HepG2 (cell line): Measurements from ENCODE around the gene HS3ST4. TPM values are rescaled to one million over a fixed set of nuclear protein-coding genes. Genes with fewer than 3 reads are reported as not detected.

Source experiments
- ATAC-seq: fragments of 200-7000 bp; cut with Tn5 transposase; 3 replicates; pipeline ENCODE4 v1.9.1; 2020; ENCODE audit warnings: mild to moderate bottlenecking, moderate library complexity
- BruUV-seq: library from RNA; stranded (reverse); fragments of 400-500 nt; replicated peaks from 2 replicates; lab custom pipeline; 2021; lab: Mats Ljungman, UMichigan
- CTCF ChIA-PET: fragments of 300-600 bp; formaldehyde crosslinking; extraction: SDS; loops from one replicate; lab custom pipeline; 2021; ENCODE audit warnings: low total read pairs, inconsistent platforms, low intra/inter-chr PET ratio; lab: Yijun Ruan, JAX
- POLR2A ChIA-PET: fragments of 350-600 bp; sonication (Branson Sonifier 250); formaldehyde crosslinking; loops from one replicate; lab custom pipeline; 2020; ENCODE audit warnings: antibody characterized with exemption, inconsistent platforms; lab: Yijun Ruan, JAX
- DNase-seq: peaks from one replicate; pipeline ENCODE4 v3.0.0-alpha.2; 2015; ENCODE audit warnings: low spot score
- FAIRE-seq: peaks from 3 replicates; lab custom pipeline; 2011; peaks lifted over from hg19 to GRCh38; lab: Jason Lieb, UNC
- H2AFZ ChIP-seq: one replicate; pipeline ENCODE4 v1.6.1; 2011; ENCODE audit warnings: low read length, inconsistent platforms
- H3K27ac ChIP-seq: fragments of 300-600 bp; 3 replicates; pipeline ENCODE4 v1.8.0; 2011; ENCODE audit warnings: mixed run types, mild to moderate bottlenecking, mixed read lengths, low read length, inconsistent platforms; ENCODE audit not compliant: insufficient read depth; ENCODE audit errors: extremely low read length
- H3K27me3 ChIP-seq, 2 experiments: fragments of 200-600 bp in 1 of 2; 2 replicates in 1 of 2; 3 replicates in 1 of 2; pipeline versions ENCODE4 v1.6.0 to v1.8.0; 2011; ENCODE audit warnings: low read length in 2 of 2, mild to moderate bottlenecking in 2 of 2, moderate library complexity in 2 of 2, inconsistent platforms in 1 of 2; ENCODE audit not compliant: insufficient read depth in 2 of 2, control insufficient read depth in 1 of 2
- H3K36me3 ChIP-seq, 2 experiments: fragments of 200-600 bp in 1 of 2; replicated peaks in 1 of 2; 2 replicates in 1 of 2; 3 replicates in 1 of 2; pipeline versions ENCODE4 v1.5.1 to v1.8.0; 2011; ENCODE audit warnings: low read length in 2 of 2, inconsistent platforms in 1 of 2; ENCODE audit not compliant: insufficient read depth in 2 of 2, control insufficient read depth in 1 of 2
- H3K4me1 ChIP-seq: 2 replicates; pipeline ENCODE4 v1.5.1; 2012; ENCODE audit warnings: low read length, inconsistent platforms; ENCODE audit not compliant: insufficient read depth
- H3K4me2 ChIP-seq: 2 replicates; pipeline ENCODE4 v1.6.0; 2011; ENCODE audit warnings: low read depth, low read length, inconsistent platforms
- H3K4me3 ChIP-seq, 3 experiments: fragments of 200-600 bp in 1 of 3; sonication (generic), shearing (Covaris generic) in 1 of 3; replicated peaks in 1 of 3; 2 replicates each; pipeline ENCODE4 v1.5.1; 2011 to 2016; ENCODE audit warnings: low read length in 3 of 3, inconsistent platforms in 2 of 3, low read depth in 2 of 3, mild to moderate bottlenecking in 2 of 3, control low read depth in 1 of 3, mixed read lengths in 1 of 3; ENCODE audit not compliant: insufficient read depth in 1 of 3
- H3K79me2 ChIP-seq: one replicate; pipeline ENCODE4 v1.6.1; 2011; ENCODE audit warnings: low read length, inconsistent platforms; ENCODE audit not compliant: insufficient read depth
- H3K9ac ChIP-seq: 2 replicates; pipeline ENCODE4 v1.6.0; 2011; ENCODE audit warnings: mild to moderate bottlenecking, low read depth, low read length, inconsistent platforms; ENCODE audit not compliant: insufficient read depth
- H3K9me3 ChIP-seq: 2 replicates; pipeline ENCODE4 v1.5.1; 2012; ENCODE audit warnings: mild to moderate bottlenecking, low read length
- H4K20me1 ChIP-seq: 2 replicates; pipeline ENCODE4 v1.6.0; 2011; ENCODE audit warnings: inconsistent platforms, mild to moderate bottlenecking, low read length, moderate library complexity; ENCODE audit not compliant: insufficient read depth
- CHD4 ChIP-seq: fragments of 200-600 bp; sonication (generic); IDR thresholded peaks from 2 replicates; pipeline ENCODE4 v1.7.0; 2017; ENCODE audit warnings: mild to moderate bottlenecking, low read length, borderline replicate concordance
- KAT8 ChIP-seq: IDR thresholded peaks from 2 replicates; pipeline ENCODE4 v1.6.1; 2016; ENCODE audit warnings: missing genetic modification reagents, missing compliant biosample characterization
- KLF12 ChIP-seq: sonication (generic); formaldehyde crosslinking; IDR thresholded peaks from 2 replicates; pipeline ENCODE4 v1.4.0; 2020; ENCODE audit warnings: missing genetic modification reagents, borderline replicate concordance
- MYNN ChIP-seq: sonication (generic); formaldehyde crosslinking; IDR thresholded peaks from 2 replicates; pipeline ENCODE4 v1.4.0; 2020; ENCODE audit warnings: mild to moderate bottlenecking, low read depth, missing genetic modification reagents
- PAX8 ChIP-seq: sonication (generic); formaldehyde crosslinking; IDR thresholded peaks from 2 replicates; pipeline ENCODE4 v1.8.0; 2022; ENCODE audit warnings: mild to moderate bottlenecking, missing genetic modification reagents, borderline replicate concordance
- SIX4 ChIP-seq: sonication (generic); formaldehyde crosslinking; IDR thresholded peaks from 2 replicates; pipeline ENCODE4 v1.4.0; 2020; ENCODE audit warnings: missing genetic modification reagents
- SKI ChIP-seq: fragments of 450-650 bp; IDR thresholded peaks from one replicate; pipeline ENCODE4 v1.6.1; 2018; ENCODE audit warnings: mild to moderate bottlenecking; ENCODE audit not compliant: partially characterized antibody
- SP140L ChIP-seq: sonication (generic); formaldehyde crosslinking; IDR thresholded peaks from 2 replicates; pipeline ENCODE4 v1.4.0; 2020; ENCODE audit warnings: missing genetic modification reagents, borderline replicate concordance
- U2AF1 ChIP-seq: fragments of 200-400 bp; formaldehyde crosslinking; optimal IDR thresholded peaks from 2 replicates; pipeline ENCODE3; 2017; ENCODE audit warnings: mild to moderate bottlenecking, low read depth, low read length
- XBP1 ChIP-seq: sonication (generic); formaldehyde crosslinking; IDR thresholded peaks from 2 replicates; pipeline ENCODE4 v1.5.0; 2020; ENCODE audit warnings: missing genetic modification reagents
- YEATS2 ChIP-seq: sonication (generic); formaldehyde crosslinking; IDR thresholded peaks from 2 replicates; pipeline ENCODE4 v1.4.0; 2020; ENCODE audit warnings: missing genetic modification reagents, borderline replicate concordance
- ZFX ChIP-seq: sonication (generic); formaldehyde crosslinking; IDR thresholded peaks from 2 replicates; pipeline ENCODE4 v1.4.0; 2020; ENCODE audit warnings: mild to moderate bottlenecking, low read depth, missing genetic modification reagents, moderate library complexity
- ZNF329 ChIP-seq: sonication (generic); formaldehyde crosslinking; IDR thresholded peaks from 2 replicates; pipeline ENCODE4 v1.9.0; 2021; ENCODE audit warnings: low read depth, mild to moderate bottlenecking, missing genetic modification reagents
- WGBS: methylation state at CpG from one replicate; pipeline ENCODE4 v1.1.6; 2017; ENCODE audit warnings: low lambda C conversion rate; 5-methylcytosine and 5-hydroxymethylcytosine counted together
- in situ Hi-C: cut with HindIII; loops from 2 replicates; pipeline ENCODE4 v1.10.0; 2017; ENCODE audit warnings: low pct_unique_long_range_greater_than_20kb; ENCODE audit not compliant: extremely low pct_ligation_motif_present
- intact Hi-C: fragments of 100-400 bp; cut with micrococcal nuclease; formaldehyde crosslinking; loops from one replicate; pipeline ENCODE4 v1.10.0; 2022; ENCODE audit not compliant: unreplicated experiment
- polyA plus RNA-seq, 8 experiments: library from polyadenylated mRNA; depleted of rRNA in 3 of 8; stranded (reverse) in 7 of 8; unstranded in 1 of 8; fragments of >200 nt; fragmentation: Illumina TruSeq in 4 of 8; extraction: Trizol in 4 of 8; gene quantifications; 2 replicates each; pipeline versions ENCODE4 v1.2.1 to v1.2.3, GENCODE V29; 2011 to 2016; ENCODE audit warnings: low read depth in 4 of 8, missing spikeins in 1 of 8, mixed read lengths in 1 of 8; ENCODE audit not compliant: insufficient read depth in 1 of 8
- total RNA-seq, 5 experiments: library from RNA; depleted of rRNA; stranded (reverse); fragments of >200 nt; fragmentation: Illumina TruSeq; extraction: Trizol; gene quantifications; 2 replicates each; pipeline ENCODE4 v1.2.3, GENCODE V29; 2016; ENCODE audit warnings: low read depth in 1 of 5
- TF ChIP-seq, protein P1 (sequence below): sonication (generic); formaldehyde crosslinking; IDR thresholded peaks from 2 replicates; pipeline ENCODE4 v1.4.0; 2020; ENCODE audit warnings: missing genetic modification reagents, borderline replicate concordance
- TF ChIP-seq, protein P2 (sequence below): sonication (generic); formaldehyde crosslinking; IDR thresholded peaks from 2 replicates; pipeline ENCODE4 v1.9.0; 2022; ENCODE audit warnings: low read depth, missing genetic modification reagents

The HS3ST4 gene
- total and polyA plus RNA-seq, 2 of the 13 experiments (the other 11 are each of a cell fraction or from before 2014, with no cell fraction given) = not detected

DNA sequence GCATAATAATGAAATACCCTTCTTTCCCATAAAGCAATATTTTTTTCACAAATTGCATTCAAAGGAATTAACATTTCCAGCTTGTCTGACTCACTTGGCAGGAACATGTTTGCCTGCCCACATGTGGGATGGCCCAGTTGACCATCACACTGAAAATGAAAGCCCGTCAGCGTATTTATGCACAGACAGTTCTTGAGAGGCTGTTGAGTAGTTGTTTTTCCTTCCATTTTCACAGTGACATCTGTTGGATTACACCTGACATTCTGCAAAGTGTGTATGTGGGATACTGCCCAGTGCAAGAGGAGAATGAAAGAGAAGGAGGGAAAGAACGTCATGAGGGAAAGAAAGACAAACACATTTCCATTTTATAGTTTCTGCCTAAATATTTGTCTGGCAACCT lies 29.7 kb downstream of the HS3ST4 start (continued):
- TF ChIP-seq, protein P1, sequence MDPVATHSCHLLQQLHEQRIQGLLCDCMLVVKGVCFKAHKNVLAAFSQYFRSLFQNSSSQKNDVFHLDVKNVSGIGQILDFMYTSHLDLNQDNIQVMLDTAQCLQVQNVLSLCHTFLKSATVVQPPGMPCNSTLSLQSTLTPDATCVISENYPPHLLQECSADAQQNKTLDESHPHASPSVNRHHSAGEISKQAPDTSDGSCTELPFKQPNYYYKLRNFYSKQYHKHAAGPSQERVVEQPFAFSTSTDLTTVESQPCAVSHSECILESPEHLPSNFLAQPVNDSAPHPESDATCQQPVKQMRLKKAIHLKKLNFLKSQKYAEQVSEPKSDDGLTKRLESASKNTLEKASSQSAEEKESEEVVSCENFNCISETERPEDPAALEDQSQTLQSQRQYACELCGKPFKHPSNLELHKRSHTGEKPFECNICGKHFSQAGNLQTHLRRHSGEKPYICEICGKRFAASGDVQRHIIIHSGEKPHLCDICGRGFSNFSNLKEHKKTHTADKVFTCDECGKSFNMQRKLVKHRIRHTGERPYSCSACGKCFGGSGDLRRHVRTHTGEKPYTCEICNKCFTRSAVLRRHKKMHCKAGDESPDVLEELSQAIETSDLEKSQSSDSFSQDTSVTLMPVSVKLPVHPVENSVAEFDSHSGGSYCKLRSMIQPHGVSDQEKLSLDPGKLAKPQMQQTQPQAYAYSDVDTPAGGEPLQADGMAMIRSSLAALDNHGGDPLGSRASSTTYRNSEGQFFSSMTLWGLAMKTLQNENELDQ (CRISPR knock-in tag) = no peak
- TF ChIP-seq SP140L (CRISPR knock-in tag) = no peak
- TF ChIP-seq KAT8 (CRISPR knock-in tag) = no peak
- TF ChIP-seq, protein P2, sequence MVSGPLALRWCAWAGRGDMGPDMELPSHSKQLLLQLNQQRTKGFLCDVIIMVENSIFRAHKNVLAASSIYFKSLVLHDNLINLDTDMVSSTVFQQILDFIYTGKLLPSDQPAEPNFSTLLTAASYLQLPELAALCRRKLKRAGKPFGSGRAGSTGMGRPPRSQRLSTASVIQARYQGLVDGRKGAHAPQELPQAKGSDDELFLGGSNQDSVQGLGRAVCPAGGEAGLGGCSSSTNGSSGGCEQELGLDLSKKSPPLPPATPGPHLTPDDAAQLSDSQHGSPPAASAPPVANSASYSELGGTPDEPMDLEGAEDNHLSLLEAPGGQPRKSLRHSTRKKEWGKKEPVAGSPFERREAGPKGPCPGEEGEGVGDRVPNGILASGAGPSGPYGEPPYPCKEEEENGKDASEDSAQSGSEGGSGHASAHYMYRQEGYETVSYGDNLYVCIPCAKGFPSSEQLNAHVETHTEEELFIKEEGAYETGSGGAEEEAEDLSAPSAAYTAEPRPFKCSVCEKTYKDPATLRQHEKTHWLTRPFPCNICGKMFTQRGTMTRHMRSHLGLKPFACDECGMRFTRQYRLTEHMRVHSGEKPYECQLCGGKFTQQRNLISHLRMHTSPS (CRISPR knock-in tag) = no peak
- no peak for TF ChIP-seq ZFX (CRISPR knock-in tag)
- TF ChIP-seq SIX4 (CRISPR knock-in tag) = no peak
- TF ChIP-seq YEATS2 = no peak
- no peak for TF ChIP-seq ZNF329
- no peak for TF ChIP-seq U2AF1
- TF ChIP-seq, all 625 proteins: peak for 0

DNA sequence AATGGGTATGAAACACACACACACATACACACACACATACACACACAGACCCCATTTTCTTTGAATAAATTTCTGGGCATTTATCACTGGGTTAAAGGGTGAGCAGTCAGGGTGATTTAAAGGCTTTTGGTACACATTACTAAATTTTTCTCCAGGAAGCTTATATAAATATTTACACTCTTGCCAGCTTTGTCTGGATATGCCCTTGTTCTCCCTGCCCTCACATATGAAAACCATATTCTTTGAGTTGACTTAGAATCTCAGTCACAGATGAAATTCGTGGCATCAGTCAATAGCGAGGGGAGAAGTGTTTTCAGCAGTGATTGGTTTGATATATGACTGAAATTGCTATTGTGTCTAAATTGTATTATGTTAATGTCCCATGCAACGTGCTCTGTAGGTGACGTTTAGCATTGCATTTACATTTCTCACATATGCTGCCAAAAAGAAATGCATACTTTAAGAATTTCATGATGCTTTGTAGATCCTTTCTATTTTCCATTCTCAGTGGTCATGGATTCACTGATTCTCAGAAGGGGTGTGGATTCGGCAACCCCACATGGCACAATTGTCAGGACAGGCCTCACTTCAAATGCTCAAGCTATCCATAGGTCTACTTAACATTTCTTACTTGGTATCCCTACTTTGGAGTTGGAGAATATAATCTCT lies 34.8 kb downstream of the HS3ST4 start:
- intact Hi-C loops (no loop called here), in situ Hi-C loops (no loop called here)
- no peak for FAIRE-seq
- H3K9me3 ChIP-seq = no peaks in the 10 kb centered on the region
- no peak for ATAC-seq
- H3K27ac ChIP-seq = no peak overlapping the region
- no TSS peak for BruUV-seq
- H3K79me2 ChIP-seq = no peaks in the 10 kb centered on the region
- ChIA-PET POLR2A (no interaction called here), CTCF (no interaction called here)
- no peaks in the 10 kb centered on the region for H3K4me1 ChIP-seq
- no peak overlapping the region for H3K4me2 ChIP-seq
- H3K4me3 ChIP-seq = no peak overlapping the region
- peaks cover 0 to 3% of the 10 kb centered on the region in 2 experiments; a peak in 1 of 5 replicates for H3K27me3 ChIP-seq
- DNase-seq = no peak
- TF ChIP-seq CHD4 = no peak
- no peak for TF ChIP-seq XBP1 (CRISPR knock-in tag)
- no peak for TF ChIP-seq SKI
- TF ChIP-seq PAX8 (CRISPR knock-in tag) = no peak
- no peak for TF ChIP-seq MYNN (CRISPR knock-in tag)
- no peak for TF ChIP-seq KLF12 (CRISPR knock-in tag)
- H2AFZ ChIP-seq = no peak overlapping the region
- no peaks in the 10 kb centered on the region for H3K36me3 ChIP-seq
- no peaks in the 10 kb centered on the region for H4K20me1 ChIP-seq
- 2% methylated on average over 5 of the region's 5 CpGs for WGBS
- no peak overlapping the region for H3K9ac ChIP-seq
